ENCODE measurements around the gene CPNE7. TPM values are rescaled to one million over a fixed set of nuclear protein-coding genes. Genes with fewer than 3 reads are reported as not detected.

CPNE7 gene
- total RNA-seq, 1 donor from 2014 or later: 21.1 TPM

DNA sequence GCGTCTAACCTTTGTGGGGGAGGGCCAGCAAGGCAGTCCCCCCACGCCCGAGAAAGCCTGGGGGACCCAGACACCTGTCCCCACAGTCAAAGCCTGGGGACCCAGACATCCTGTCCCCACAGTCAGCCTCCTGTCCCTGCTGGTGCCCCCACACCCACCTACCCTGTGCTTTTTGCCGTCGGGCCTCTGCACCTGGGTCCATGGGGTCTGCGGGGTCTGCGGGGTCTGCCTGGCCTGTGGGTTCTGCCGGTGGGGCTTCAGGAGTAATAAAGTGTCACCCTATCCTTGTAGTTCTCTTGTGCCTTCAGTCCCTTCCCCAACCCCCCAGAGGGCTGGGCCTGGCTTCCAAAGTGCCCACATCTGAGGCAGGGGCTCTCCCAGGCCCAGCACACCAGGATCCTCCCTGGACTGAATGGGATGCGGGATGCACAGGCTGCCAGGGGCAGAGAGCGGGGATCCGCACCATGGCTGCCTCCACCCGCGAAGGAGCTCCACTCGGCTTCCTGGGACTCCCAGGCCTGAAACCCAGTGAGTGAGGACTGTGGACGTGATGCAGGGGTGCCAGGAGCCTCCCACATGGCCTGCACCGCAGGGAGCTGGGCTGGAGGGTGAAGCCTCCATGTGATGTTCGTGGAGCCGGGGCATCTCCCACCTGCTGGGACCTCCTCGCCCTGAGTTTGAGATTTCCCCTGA is 21.5 kb downstream of the CPNE7 start:
- Mint-ChIP-seq H3K27ac (no peak overlapping the region), H3K27me3 (ENCODE audit: insufficient read depth, low read depth) (peaks cover 2% of the 10 kb centered on the region), H3K4me3 (no peak overlapping the region), H3K9me3 (no peaks in the 10 kb centered on the region), H3K36me3 (no peaks in the 10 kb centered on the region), H3K4me1 (peaks cover 22% of the 10 kb centered on the region)
- no peak for TF ChIP-seq EZH2 (IDR thresholded peaks at IDR 0.05)
- TF ChIP-seq EZH2phosphoT487 (IDR thresholded peaks at IDR 0.05): no peak
- TF ChIP-seq, protein P1, sequence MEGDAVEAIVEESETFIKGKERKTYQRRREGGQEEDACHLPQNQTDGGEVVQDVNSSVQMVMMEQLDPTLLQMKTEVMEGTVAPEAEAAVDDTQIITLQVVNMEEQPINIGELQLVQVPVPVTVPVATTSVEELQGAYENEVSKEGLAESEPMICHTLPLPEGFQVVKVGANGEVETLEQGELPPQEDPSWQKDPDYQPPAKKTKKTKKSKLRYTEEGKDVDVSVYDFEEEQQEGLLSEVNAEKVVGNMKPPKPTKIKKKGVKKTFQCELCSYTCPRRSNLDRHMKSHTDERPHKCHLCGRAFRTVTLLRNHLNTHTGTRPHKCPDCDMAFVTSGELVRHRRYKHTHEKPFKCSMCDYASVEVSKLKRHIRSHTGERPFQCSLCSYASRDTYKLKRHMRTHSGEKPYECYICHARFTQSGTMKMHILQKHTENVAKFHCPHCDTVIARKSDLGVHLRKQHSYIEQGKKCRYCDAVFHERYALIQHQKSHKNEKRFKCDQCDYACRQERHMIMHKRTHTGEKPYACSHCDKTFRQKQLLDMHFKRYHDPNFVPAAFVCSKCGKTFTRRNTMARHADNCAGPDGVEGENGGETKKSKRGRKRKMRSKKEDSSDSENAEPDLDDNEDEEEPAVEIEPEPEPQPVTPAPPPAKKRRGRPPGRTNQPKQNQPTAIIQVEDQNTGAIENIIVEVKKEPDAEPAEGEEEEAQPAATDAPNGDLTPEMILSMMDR (IDR thresholded peaks at IDR 0.05): no peak
- DNase-seq (ENCODE audit: low spot score): no peak
- Histone ChIP-seq H3F3A (ENCODE audit: low read depth) (peaks cover 8% of the 10 kb centered on the region), H4K20me1 (ENCODE audit: low read depth) (peaks cover 4% of the 10 kb centered on the region), H3K9me3 (ENCODE audit: low read depth) (no peaks in the 10 kb centered on the region), H3K36me3 (no peaks in the 10 kb centered on the region), H3K4me3 (no peak overlapping the region), H3K9ac (no peak overlapping the region), H3K4me2 (no peak overlapping the region), H3K27ac (no peak overlapping the region), H2AFZ (replicated peaks) (no peak overlapping the region), H3K27me3 (no peaks in the 10 kb centered on the region), H3K79me2 (ENCODE audit: low read depth) (no peaks in the 10 kb centered on the region), H3K4me1 (peaks cover 3% of the 10 kb centered on the region)

DNA sequence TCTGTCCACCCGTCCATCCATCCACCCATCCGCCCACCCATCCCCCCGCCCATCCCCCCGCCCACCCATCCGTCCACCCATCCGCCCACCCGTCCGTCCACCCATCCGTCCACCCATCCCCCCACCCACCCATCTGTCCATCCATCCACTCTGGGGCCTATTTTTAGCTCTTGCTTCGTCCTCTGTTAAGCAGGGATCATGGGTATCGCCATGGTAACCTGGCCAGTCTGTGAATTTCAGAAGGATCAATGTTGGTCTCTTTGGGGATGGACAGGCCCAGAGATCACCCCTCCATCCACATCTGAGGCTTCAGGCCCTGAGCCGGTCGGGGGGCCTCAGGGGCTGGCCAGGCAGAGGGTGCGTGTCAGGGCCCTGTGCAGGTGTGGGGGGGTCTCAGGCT is 22.6 kb downstream of the CPNE7 start:
- TF ChIP-seq, protein P1 (IDR thresholded peaks at IDR 0.05): no peak
- TF ChIP-seq EZH2phosphoT487 (IDR thresholded peaks at IDR 0.05): no peak
- TF ChIP-seq EZH2 (IDR thresholded peaks at IDR 0.05): no peak
- Histone ChIP-seq H3K4me3 (no peak overlapping the region), H3K4me2 (no peak overlapping the region), H3K9ac (no peak overlapping the region), H3F3A (ENCODE audit: low read depth) (peaks cover 13% of the 10 kb centered on the region), H3K27me3 (peaks cover 5% of the 10 kb centered on the region), H2AFZ (replicated peaks) (no peak overlapping the region), H3K9me3 (ENCODE audit: low read depth) (no peaks in the 10 kb centered on the region), H3K79me2 (ENCODE audit: low read depth) (no peaks in the 10 kb centered on the region), H3K27ac (no peak overlapping the region), H3K4me1 (peaks cover 4% of the 10 kb centered on the region), H4K20me1 (ENCODE audit: low read depth) (peaks cover 4% of the 10 kb centered on the region), H3K36me3 (no peaks in the 10 kb centered on the region)
- peaks cover 31% of the 10 kb centered on the region for H3K4me1 Mint-ChIP-seq
- no peaks in the 10 kb centered on the region for H3K36me3 Mint-ChIP-seq
- H3K27ac Mint-ChIP-seq: no peak overlapping the region
- no peaks in the 10 kb centered on the region for H3K9me3 Mint-ChIP-seq
- no peak for DNase-seq (ENCODE audit: low spot score)
- H3K4me3 Mint-ChIP-seq: no peak overlapping the region
- peaks cover 2% of the 10 kb centered on the region for H3K27me3 Mint-ChIP-seq (ENCODE audit: insufficient read depth, low read depth)

DNA sequence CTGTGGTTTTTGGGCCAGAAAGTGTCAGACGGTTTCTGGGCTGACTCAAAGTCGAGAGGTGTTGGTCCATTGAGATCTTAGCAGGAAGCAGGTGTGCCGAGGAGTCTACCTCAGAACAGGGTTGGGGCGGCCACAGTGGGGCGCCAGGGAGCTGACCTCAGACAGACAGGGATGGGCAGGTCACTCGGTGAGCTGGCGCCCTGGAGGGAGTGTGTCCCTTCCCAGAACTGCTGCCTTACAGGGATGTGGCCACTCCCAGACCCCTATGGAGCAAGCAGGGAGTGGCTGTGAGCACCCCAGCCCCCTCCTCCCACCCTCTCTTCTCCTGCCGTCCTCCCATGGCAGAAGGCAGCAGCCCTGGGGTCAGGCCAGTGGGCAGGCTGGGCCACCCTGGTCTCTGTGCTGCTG is 23.9 kb downstream of the CPNE7 start:
- peaks cover 4% of the 10 kb centered on the region for H3K4me1 ChIP-seq
- peaks cover 2% of the 10 kb centered on the region for H3K27me3 Mint-ChIP-seq (ENCODE audit: insufficient read depth, low read depth)
- H3K4me3 Mint-ChIP-seq: no peak overlapping the region
- H2AFZ ChIP-seq (replicated peaks): no peak overlapping the region
- peaks cover 6% of the 10 kb centered on the region for H3K27me3 ChIP-seq
- H3K9ac ChIP-seq: no peak overlapping the region
- peak overlapping the region; percentile 42 for H3K27ac Mint-ChIP-seq
- no peak overlapping the region for H3K27ac ChIP-seq
- peaks cover 13% of the 10 kb centered on the region for H3F3A ChIP-seq (ENCODE audit: low read depth)
- no peaks in the 10 kb centered on the region for H3K36me3 ChIP-seq
- no peaks in the 10 kb centered on the region for H3K9me3 ChIP-seq (ENCODE audit: low read depth)
- no peaks in the 10 kb centered on the region for H3K9me3 Mint-ChIP-seq
- no peaks in the 10 kb centered on the region for H3K79me2 ChIP-seq (ENCODE audit: low read depth)
- no peak overlapping the region for H3K4me2 ChIP-seq
- no peaks in the 10 kb centered on the region for H3K36me3 Mint-ChIP-seq
- no peak overlapping the region for H3K4me3 ChIP-seq
- H3K4me1 Mint-ChIP-seq: peaks cover 28% of the 10 kb centered on the region
- no peak for TF ChIP-seq EZH2 (IDR thresholded peaks at IDR 0.05)
- TF ChIP-seq, protein P1 (IDR thresholded peaks at IDR 0.05): peak; percentile 59
- peaks cover 4% of the 10 kb centered on the region for H4K20me1 ChIP-seq (ENCODE audit: low read depth)
- DNase-seq (ENCODE audit: low spot score): peak; percentile 66
